ENCODE data around the gene STX12. TPM values are rescaled to one million over a fixed set of nuclear protein-coding genes. Genes with fewer than 3 reads are reported as not detected.

The STX12 gene
- total and polyA plus RNA-seq, 2 of the 4 experiments (the other 2 are of a cell fraction) = 28.6 to 54.8 TPM

DNA sequence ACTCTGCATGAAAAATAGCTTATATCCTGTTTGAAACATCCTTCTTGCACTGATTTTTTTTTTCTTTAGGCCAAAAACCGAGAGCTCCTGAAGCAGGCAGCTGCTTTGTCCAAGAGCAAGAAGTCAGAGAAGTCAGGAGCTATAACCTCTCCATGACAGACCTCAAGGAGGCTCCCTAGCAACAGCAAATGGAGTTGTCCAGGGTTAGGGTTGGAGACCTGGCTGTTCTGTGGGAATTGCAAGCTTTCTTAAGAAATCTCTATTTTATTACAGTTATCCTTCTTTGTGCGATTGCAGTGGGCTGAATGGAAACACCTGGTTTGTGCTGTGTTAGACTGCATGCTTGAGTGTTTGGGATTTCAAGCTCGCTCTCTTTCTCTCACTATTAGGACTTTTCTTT lies 12.6 kb upstream of the STX12 start:
- Histone ChIP-seq H4K5ac (ENCODE audit: low read depth, low read length) (no peak overlapping the region), H4K91ac (ENCODE audit: insufficient read depth, low read depth, low read length) (no peak overlapping the region), H2BK5ac (ENCODE audit: low read depth, low read length, poor library complexity, severe bottlenecking) (no peak overlapping the region), H3K4me3 (ENCODE audit: insufficient read depth, low read depth, low read length) (no peak overlapping the region), H2BK120ac (ENCODE audit: low read depth, low read length) (no peak overlapping the region), H3K56ac (ENCODE audit: extremely low read depth, insufficient read depth, low read length) (no peak overlapping the region), H3K27ac (ENCODE audit: insufficient read depth, low read length) (no peak overlapping the region), H3K9me1 (ENCODE audit: insufficient read depth, low read length) (0 out of 2 replicates have a peak, but pooled peaks cover 2% of the 10 kb centered on the region), H3K9me3 (ENCODE audit: control insufficient read depth, insufficient read depth, low read length) (no peaks in the 10 kb centered on the region), H3K36me3 (ENCODE audit: control insufficient read depth, insufficient read depth, low read length) (peaks cover 15% of the 10 kb centered on the region), H3K4ac (ENCODE audit: low read depth, low read length) (no peak overlapping the region), H3K27me3 (ENCODE audit: control insufficient read depth, insufficient read depth, low read length) (no peaks in the 10 kb centered on the region), H3K4me2 (ENCODE audit: low read depth, low read length) (no peak overlapping the region), H3K4me1 (ENCODE audit: control insufficient read depth, insufficient read depth, low read length) (no peaks in the 10 kb centered on the region), H2AK5ac (ENCODE audit: low read depth, low read length) (no peak overlapping the region), H2BK20ac (ENCODE audit: low read depth, low read length) (no peak overlapping the region), H4K20me1 (ENCODE audit: insufficient read depth, low read length) (no peaks in the 10 kb centered on the region), H3K9ac (ENCODE audit: low read depth, low read length) (no peak overlapping the region), H2BK15ac (ENCODE audit: low read depth, low read length) (no peak overlapping the region), H2AFZ (replicated peaks; ENCODE audit: low read length, poor library complexity) (no peak overlapping the region), H3K23ac (ENCODE audit: low read depth, low read length) (no peak overlapping the region), H3K14ac (replicated peaks; ENCODE audit: low read depth, low read length) (no peak overlapping the region), H3K18ac (ENCODE audit: low read depth, low read length) (no peak overlapping the region), H2AK9ac (replicated peaks; ENCODE audit: low read depth, low read length, poor library complexity) (no peak overlapping the region), H4K8ac (ENCODE audit: low read depth in 2 of 2, low read length in 2 of 2) (no peak overlapping the region), H3K79me1 (ENCODE audit: low read depth in 1 of 2, low read length in 2 of 2) (no peaks in the 10 kb centered on the region)
- no peak for ATAC-seq (ENCODE audit: low read depth)
- in situ Hi-C loops (cut with MboI; ENCODE audit: low sequenced_read_pairs) (no loop called here), dilution Hi-C loops (cut with HindIII; ENCODE audit: low sequenced_read_pairs, unreplicated experiment) (no loop called here), intact Hi-C loops (cut with micrococcal nuclease) (no loop called here)
- ChIA-PET CTCF (interaction anchor here (0.6 kb wide), 1 partner anchor 28 kb away, joined by 7 read pairs; no protein-coding TSS in a partner anchor), POLR2A (ENCODE audit: unreplicated experiment) (interaction anchor here (0.6 kb wide), 1 partner anchor 106 kb away, joined by 9 read pairs; no protein-coding TSS in a partner anchor)
- TF ChIP-seq FOS (IDR thresholded peaks at IDR 0.05; ENCODE audit: low read depth, low read length) (no peak), MXI1 (IDR thresholded peaks at IDR 0.05; ENCODE audit: borderline replicate concordance, low read depth, low read length) (no peak), RAD21 (IDR thresholded peaks at IDR 0.05; ENCODE audit: low read length) (no peak), RCOR1 (IDR thresholded peaks at IDR 0.05; ENCODE audit: insufficient replicate concordance, low read length) (no peak), NFE2L2 (IDR thresholded peaks at IDR 0.05; ENCODE audit: low read depth, low read length) (no peak), SMC3 (IDR thresholded peaks at IDR 0.05; ENCODE audit: low read depth, low read length) (no peak), ELK1 (IDR thresholded peaks at IDR 0.05; ENCODE audit: borderline replicate concordance, low read depth, low read length) (no peak), MAZ (IDR thresholded peaks at IDR 0.05; ENCODE audit: borderline replicate concordance, low read depth, low read length) (no peak), RFX5 (IDR thresholded peaks at IDR 0.05; ENCODE audit: low read depth, low read length) (no peak), CEBPB (IDR thresholded peaks at IDR 0.05; ENCODE audit: low read depth, low read length) (no peak)
- no CpG with 5 or more reads among the region's 3 CpGs for WGBS, 2 experiments (ENCODE audit: extremely low coverage in 2 of 2, insufficient read length in 1 of 2)
- BruUV-seq (replicated peaks) = no TSS peak
- no peak for DNase-seq

Data from IMR-90 (cell line).